GM12878 (cell line): ENCODE results near the gene INHA. TPM values are rescaled to one million over a fixed set of nuclear protein-coding genes. Genes with fewer than 3 reads are reported as not detected.

Source experiments
- ATAC-seq: fragments of 200-7000 bp; cut with Tn5 transposase; 3 replicates; pipeline ENCODE4 v1.9.1; 2020; ENCODE audit warnings: mild to moderate bottlenecking, moderate library complexity
- BruUV-seq: library from RNA; stranded (reverse); fragments of 400-500 nt; replicated peaks from 2 replicates; lab custom pipeline; 2021; lab: Mats Ljungman, UMichigan
- CTCF ChIA-PET: fragments of 300-600 bp; sonication (Branson Sonifier 250); formaldehyde crosslinking; extraction: SDS; loops from one replicate; lab custom pipeline; 2021; ENCODE audit warnings: inconsistent platforms; lab: Yijun Ruan, JAX
- POLR2A ChIA-PET: fragments of 350-600 bp; formaldehyde crosslinking; extraction: SDS; loops from one replicate; lab custom pipeline; 2021; ENCODE audit warnings: inconsistent platforms; lab: Charles Lee
- RAD21 ChIA-PET: fragments of 300-600 bp; sonication (Branson Sonifier 250); formaldehyde crosslinking; loops from one replicate; lab custom pipeline; 2023; ENCODE audit warnings: antibody characterized with exemption; ENCODE audit not compliant: unreplicated experiment; lab: Charles Lee
- SMC1A ChIA-PET: fragments of 300-600 bp; sonication (Branson Sonifier 250); formaldehyde crosslinking; loops from one replicate; lab custom pipeline; 2023; ENCODE audit not compliant: unreplicated experiment, uncharacterized antibody; lab: Charles Lee
- DNase-seq: peaks from one replicate; pipeline ENCODE4 v3.0.0-alpha.2; 2011; ENCODE audit warnings: low read depth, low spot score
- FAIRE-seq: peaks from 3 replicates; lab custom pipeline; 2011; peaks lifted over from hg19 to GRCh38; lab: Jason Lieb, UNC
- H2AFZ ChIP-seq: 2 replicates; pipeline ENCODE4 v1.6.0; 2011; ENCODE audit warnings: low read depth, low read length, control low read depth; ENCODE audit not compliant: control insufficient read depth
- H3K27ac ChIP-seq: 2 replicates; pipeline ENCODE4 v1.5.1; 2011; ENCODE audit warnings: control low read depth; ENCODE audit not compliant: control insufficient read depth, insufficient read depth
- H3K27me3 ChIP-seq, 2 experiments: replicated peaks in 1 of 2; 2 replicates each; pipeline versions ENCODE4 v1.6.0 to v1.6.1; 2011; ENCODE audit warnings: low read length in 1 of 2; ENCODE audit not compliant: control insufficient read depth in 2 of 2, insufficient read depth in 2 of 2
- H3K36me3 ChIP-seq, 2 experiments: 2 replicates each; pipeline ENCODE4 v1.5.1; 2011; ENCODE audit warnings: low read length in 1 of 2; ENCODE audit not compliant: control insufficient read depth in 2 of 2, insufficient read depth in 2 of 2
- H3K4me1 ChIP-seq: 2 replicates; pipeline ENCODE4 v1.6.1; 2011; ENCODE audit warnings: mild to moderate bottlenecking, low read length, moderate library complexity, mixed read lengths; ENCODE audit not compliant: control insufficient read depth, insufficient read depth
- H3K4me2 ChIP-seq: 2 replicates; pipeline ENCODE4 v1.6.0; 2011; ENCODE audit warnings: control low read depth; ENCODE audit not compliant: control insufficient read depth, insufficient read depth
- H3K4me3 ChIP-seq: fragments of 200-600 bp; sonication (generic); 2 replicates; pipeline ENCODE4 v1.5.1; 2016
- H3K79me2 ChIP-seq: 2 replicates; pipeline ENCODE4 v1.6.0; 2011; ENCODE audit warnings: low read length; ENCODE audit not compliant: control insufficient read depth, insufficient read depth
- H3K9ac ChIP-seq: 2 replicates; pipeline ENCODE4 v1.8.0; 2011; ENCODE audit warnings: low read length, control low read depth, mixed read lengths; ENCODE audit not compliant: control insufficient read depth, insufficient read depth
- H3K9me3 ChIP-seq: replicated peaks from 3 replicates; pipeline ENCODE4 v1.5.1; 2011; ENCODE audit warnings: mild to moderate bottlenecking, low read length; ENCODE audit not compliant: control insufficient read depth, insufficient read depth
- H4K20me1 ChIP-seq: 2 replicates; pipeline ENCODE4 v1.6.0; 2011; ENCODE audit not compliant: control insufficient read depth, insufficient read depth
- CREB1 ChIP-seq: IDR thresholded peaks from 2 replicates; pipeline ENCODE4 v1.6.1; 2012; ENCODE audit warnings: low read depth, mild to moderate bottlenecking, inconsistent platforms
- ESRRA ChIP-seq: IDR thresholded peaks from 2 replicates; pipeline ENCODE4 v1.6.1; 2012; ENCODE audit warnings: mild to moderate bottlenecking, low read length, improper control_type of control experiment
- HSF1 ChIP-seq: fragments of 150-350 bp; IDR thresholded peaks from 2 replicates; pipeline ENCODE4 v1.6.1; 2014; ENCODE audit warnings: mild to moderate bottlenecking, low read depth, low read length
- MYB ChIP-seq: fragments of 150-350 bp; IDR thresholded peaks from 2 replicates; pipeline ENCODE4 v1.6.1; 2014; ENCODE audit warnings: mild to moderate bottlenecking, low read depth, low read length, borderline replicate concordance
- NRF1 ChIP-seq: conservative IDR thresholded peaks from 2 replicates; pipeline ENCODE4 v1.6.1; 2011; ENCODE audit warnings: mild to moderate bottlenecking, low read depth, low read length, improper control_type of control experiment
- RUNX3 ChIP-seq: IDR thresholded peaks from 2 replicates; pipeline ENCODE4 v1.6.1; 2012; ENCODE audit warnings: low read length, inconsistent platforms
- STAT1 ChIP-seq: fragments of 450-650 bp; conservative IDR thresholded peaks from 2 replicates; pipeline ENCODE4 v1.6.1; 2014; ENCODE audit warnings: antibody characterized with exemption, mild to moderate bottlenecking
- STAT3 ChIP-seq: IDR thresholded peaks from 2 replicates; pipeline ENCODE4 v1.6.1; 2011; ENCODE audit warnings: low read depth, low read length, improper control_type of control experiment
- YBX1 ChIP-seq: fragments of 450-650 bp; IDR thresholded peaks from 2 replicates; pipeline ENCODE4 v1.6.1; 2016; ENCODE audit warnings: antibody characterized with exemption
- ZSCAN29 ChIP-seq: fragments of 450-650 bp; IDR thresholded peaks from 2 replicates; pipeline ENCODE4 v1.6.1; 2017; ENCODE audit warnings: mild to moderate bottlenecking, moderate library complexity
- WGBS: methylation state at CpG from one replicate; pipeline ENCODE4 v1.1.6; 2016; ENCODE audit warnings: low lambda C conversion rate; ENCODE audit not compliant: insufficient replicate concordance, insufficient coverage; ENCODE audit errors: missing lambda C conversion rate; 5-methylcytosine and 5-hydroxymethylcytosine counted together
- in situ Hi-C: fragments of 300-500 bp; cut with MboI; formaldehyde crosslinking; loops from 9 replicates; pipeline ENCODE4 v1.14.3; 2018; ENCODE audit warnings: mixed read lengths
- intact Hi-C: fragments of 100-400 bp; cut with micrococcal nuclease; formaldehyde crosslinking; loops from one replicate; pipeline ENCODE4 v1.14.2; 2022; ENCODE audit not compliant: unreplicated experiment
- polyA plus RNA-seq, 11 experiments: library from polyadenylated mRNA; depleted of rRNA in 4 of 11; unstranded in 6 of 11; stranded (reverse) in 5 of 11; fragments of >200 nt; fragmentation: Nextera tagmentation in 4 of 11; fragmentation: Illumina TruSeq in 1 of 11; extraction: Ambion mirVana in 4 of 11; extraction: Trizol in 1 of 11; gene quantifications; 1 replicate in 1 of 11; 2 replicates in 10 of 11; pipeline versions ENCODE4 v1.2.1 to v1.2.3, GENCODE V29; 2011 to 2016; ENCODE audit warnings: inconsistent platforms in 2 of 11, missing spikeins in 2 of 11, low read depth in 1 of 11
- total RNA-seq, 4 experiments: library from RNA; depleted of rRNA in 3 of 4; stranded (reverse); fragments of >200 nt in 3 of 4; fragmentation: Illumina TruSeq in 1 of 4; extraction: Trizol in 1 of 4; gene quantifications; 2 replicates each; pipeline versions ENCODE4 v1.2.1 to v1.2.3, GENCODE V29; 2013 to 2021
- TF ChIP-seq, protein P1 (sequence below): fragments of 450-650 bp; IDR thresholded peaks from 2 replicates; pipeline ENCODE4 v1.6.1; 2014; ENCODE audit warnings: mild to moderate bottlenecking
- TF ChIP-seq, protein P2 (sequence below): IDR thresholded peaks from 2 replicates; pipeline ENCODE4 v1.6.1; 2012; ENCODE audit warnings: low read depth, low read length, improper control_type of control experiment

Gene INHA
- total and polyA plus RNA-seq, 10 of the 15 experiments (the other 5 are each of a cell fraction or from before 2014, with no cell fraction given): not detected

DNA sequence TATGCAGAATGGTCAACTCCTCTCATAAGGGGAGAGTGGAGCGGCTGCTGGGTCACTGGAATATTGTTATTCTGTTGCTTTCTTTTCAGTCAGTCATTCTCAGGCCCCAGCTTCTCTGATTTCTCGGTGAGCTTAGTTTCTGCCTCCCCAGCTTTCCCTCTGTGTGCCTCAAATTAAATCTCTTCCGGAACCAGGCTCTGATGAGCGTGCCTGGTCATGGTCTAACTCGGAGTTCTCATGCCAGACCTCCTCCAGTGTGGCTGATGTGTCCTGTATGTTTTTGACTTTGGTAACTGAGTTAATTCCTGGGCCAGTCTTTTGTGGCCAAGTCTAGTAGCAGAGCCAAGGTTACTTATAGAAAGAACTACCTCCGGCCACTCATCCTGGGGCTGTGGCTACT, 20.6 kb downstream of the INHA start:
- Histone ChIP-seq H3K79me2 (no peaks in the 10 kb centered on the region), H3K4me2 (no peak overlapping the region), H2AFZ (no peak overlapping the region), H3K36me3 (no peaks in the 10 kb centered on the region), H3K27ac (no peak overlapping the region), H3K27me3 (no peaks in the 10 kb centered on the region; a peak in 1 of 4 replicates), H3K4me1 (no peaks in the 10 kb centered on the region), H4K20me1 (no peaks in the 10 kb centered on the region), H3K9me3 (no peaks in the 10 kb centered on the region), H3K9ac (no peak overlapping the region), H3K4me3 (no peak overlapping the region)
- TF ChIP-seq ZSCAN29 (no peak), MYB (no peak)
- TF ChIP-seq, protein P1, sequence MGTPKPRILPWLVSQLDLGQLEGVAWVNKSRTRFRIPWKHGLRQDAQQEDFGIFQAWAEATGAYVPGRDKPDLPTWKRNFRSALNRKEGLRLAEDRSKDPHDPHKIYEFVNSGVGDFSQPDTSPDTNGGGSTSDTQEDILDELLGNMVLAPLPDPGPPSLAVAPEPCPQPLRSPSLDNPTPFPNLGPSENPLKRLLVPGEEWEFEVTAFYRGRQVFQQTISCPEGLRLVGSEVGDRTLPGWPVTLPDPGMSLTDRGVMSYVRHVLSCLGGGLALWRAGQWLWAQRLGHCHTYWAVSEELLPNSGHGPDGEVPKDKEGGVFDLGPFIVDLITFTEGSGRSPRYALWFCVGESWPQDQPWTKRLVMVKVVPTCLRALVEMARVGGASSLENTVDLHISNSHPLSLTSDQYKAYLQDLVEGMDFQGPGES: no peak
- ChIA-PET SMC1A (no interaction called here), RAD21 (no interaction called here), POLR2A (no interaction called here), CTCF (no interaction called here)
- FAIRE-seq: no peak
- no TSS peak for BruUV-seq
- 54% methylated on average over 6 of the region's 6 CpGs for WGBS
- in situ Hi-C loops: no loop called here
- no peak for ATAC-seq
- DNase-seq: no peak
- intact Hi-C loops: no loop called here

DNA sequence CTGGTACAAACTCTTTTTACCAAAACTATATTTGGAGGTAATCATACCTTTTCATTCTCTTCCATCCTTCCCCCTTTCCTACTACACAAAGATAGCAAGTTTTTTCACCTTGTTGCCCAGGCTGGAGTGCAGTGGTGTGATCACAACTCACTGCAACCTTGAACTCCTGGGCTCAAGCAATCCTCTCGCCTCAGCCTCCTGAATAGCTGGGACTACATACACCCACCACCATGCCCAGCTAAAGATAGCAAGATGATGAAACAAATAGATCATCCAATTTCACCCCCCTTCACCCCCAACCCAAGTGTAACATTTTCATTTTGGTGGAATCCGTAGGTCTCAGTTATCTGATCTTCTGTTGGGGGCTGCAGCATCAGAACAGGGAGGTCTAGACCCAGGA, 21.0 kb downstream of the INHA start:
- Histone ChIP-seq H3K27me3 (no peaks in the 10 kb centered on the region; a peak in 1 of 4 replicates), H3K79me2 (no peaks in the 10 kb centered on the region), H4K20me1 (no peaks in the 10 kb centered on the region), H2AFZ (no peak overlapping the region), H3K27ac (no peak overlapping the region), H3K9me3 (no peaks in the 10 kb centered on the region), H3K4me1 (no peaks in the 10 kb centered on the region), H3K9ac (no peak overlapping the region), H3K4me2 (no peak overlapping the region), H3K4me3 (no peak overlapping the region), H3K36me3 (no peaks in the 10 kb centered on the region)
- DNase-seq: no peak
- WGBS: 40% methylated on average over 2 of the region's 2 CpGs
- ChIA-PET CTCF (no interaction called here), POLR2A (no interaction called here), SMC1A (no interaction called here), RAD21 (no interaction called here)
- FAIRE-seq: no peak
- BruUV-seq: no TSS peak
- intact Hi-C loops (no loop called here), in situ Hi-C loops (no loop called here)
- no peak for ATAC-seq
- TF ChIP-seq ESRRA (no peak), NRF1 (no peak), STAT3 (no peak), CREB1 (no peak), YBX1 (no peak), RUNX3 (no peak), HSF1 (no peak), STAT1 (no peak)
- TF ChIP-seq, protein P2, sequence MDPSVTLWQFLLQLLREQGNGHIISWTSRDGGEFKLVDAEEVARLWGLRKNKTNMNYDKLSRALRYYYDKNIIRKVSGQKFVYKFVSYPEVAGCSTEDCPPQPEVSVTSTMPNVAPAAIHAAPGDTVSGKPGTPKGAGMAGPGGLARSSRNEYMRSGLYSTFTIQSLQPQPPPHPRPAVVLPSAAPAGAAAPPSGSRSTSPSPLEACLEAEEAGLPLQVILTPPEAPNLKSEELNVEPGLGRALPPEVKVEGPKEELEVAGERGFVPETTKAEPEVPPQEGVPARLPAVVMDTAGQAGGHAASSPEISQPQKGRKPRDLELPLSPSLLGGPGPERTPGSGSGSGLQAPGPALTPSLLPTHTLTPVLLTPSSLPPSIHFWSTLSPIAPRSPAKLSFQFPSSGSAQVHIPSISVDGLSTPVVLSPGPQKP: no peak
